Renal cortex interstitium (tissue), 11 donors: ENCODE measurements around the gene EPN2. TPM values are rescaled to one million over a fixed set of nuclear protein-coding genes. Genes with fewer than 3 reads are reported as not detected.

ENCODE experiments used
- DNase-seq, 11 donors: peaks; one replicate each; pipeline ENCODE4 v3.0.0-alpha.2; 2013; ENCODE audit warnings: low read depth in 9 of 11, low spot score in 4 of 11; ENCODE audit errors: extremely low read depth in 1 of 11
- polyA plus RNA-seq, 3 donors: library from polyadenylated mRNA; unstranded; fragments of 120-200 nt; gene quantifications; one replicate each; pipeline ENCODE4 v1.2.1, GENCODE V29; 2013; ENCODE audit not compliant: insufficient read length in 3 of 3

Gene EPN2
- polyA plus RNA-seq, 3 donors = 45.8 to 52.2 (median 48.6) TPM

- DNase-seq = no peak
These were observed 41.6 kb downstream of the EPN2 start for GRCh38 chr17:19278729-19279128.

GRCh38 chr17:19281161-19281560 lies 44.0 kb downstream of the EPN2 start:
- no peak for DNase-seq

- no peak for DNase-seq
These were observed 47.1 kb downstream of the EPN2 start for GRCh38 chr17:19284005-19284959.

DNA sequence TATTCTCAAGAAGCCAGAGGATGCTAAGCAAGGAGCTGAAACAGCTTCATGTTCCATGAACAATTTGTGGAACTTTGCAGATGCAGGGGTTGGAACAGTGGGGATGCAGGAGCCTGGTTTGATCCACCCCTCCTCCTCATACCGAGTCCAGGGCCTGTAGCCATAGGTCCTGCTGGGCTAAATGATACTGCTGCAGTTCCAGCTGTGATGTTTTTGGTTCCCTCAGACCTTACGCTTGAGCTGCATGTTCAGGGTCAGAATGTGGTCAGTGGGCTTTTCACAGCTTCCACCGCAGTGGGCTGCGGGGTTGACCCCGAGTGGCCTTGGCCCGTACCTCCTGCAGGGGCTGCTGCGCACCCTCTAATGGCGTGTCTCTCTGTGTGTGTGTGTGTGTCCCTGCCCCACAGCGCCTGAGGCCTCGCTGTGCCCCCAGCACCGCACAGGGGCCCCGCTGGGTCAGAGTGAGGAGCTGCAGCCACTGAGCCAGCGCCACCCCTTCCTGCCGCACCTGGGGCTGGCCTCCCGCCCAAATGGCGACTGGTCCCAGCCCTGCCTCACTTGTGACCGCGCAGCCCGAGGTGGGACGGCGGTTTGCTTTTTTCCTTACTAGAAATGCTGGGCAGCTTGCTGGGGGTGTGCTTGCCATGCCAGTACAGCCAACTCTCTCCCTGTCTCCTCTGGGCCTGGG lies 48.2 kb downstream of the EPN2 start:
- DNase-seq = no peak

DNA sequence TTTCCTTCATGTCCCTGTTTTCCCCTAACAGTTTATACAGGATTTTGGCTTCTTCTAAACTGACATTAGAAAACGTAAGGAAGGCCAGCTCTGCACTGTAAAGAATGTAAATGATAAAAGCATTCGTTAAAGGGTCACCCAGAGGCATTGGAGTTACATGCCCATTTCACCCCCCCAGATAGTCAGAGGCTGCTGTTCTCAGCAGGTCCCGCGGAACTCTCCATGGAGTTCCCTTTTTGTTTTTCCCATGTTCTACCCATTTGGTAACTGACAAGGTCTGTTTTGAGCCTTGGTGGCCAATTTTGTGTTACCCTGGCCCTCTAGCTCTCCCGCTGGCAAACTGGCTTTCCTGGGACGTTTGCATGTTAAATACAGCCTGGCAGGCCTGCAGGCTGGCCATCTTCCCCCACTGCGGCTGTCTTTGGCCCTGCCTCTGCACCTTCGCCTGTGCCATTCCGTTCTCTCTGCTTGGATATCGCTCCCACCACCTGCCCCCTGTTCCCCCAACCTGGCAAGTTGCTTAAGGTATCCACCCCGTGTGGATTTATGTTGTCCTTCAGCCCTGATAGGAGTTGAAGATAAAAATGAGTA lies 49.7 kb downstream of the EPN2 start:
- no peak for DNase-seq

GRCh38 chr17:19287651-19288050 lies 50.5 kb downstream of the EPN2 start:
- no peak for DNase-seq

- DNase-seq = peak in 4 of 11 donors; percentile 15 to 48 (median 46)
These were observed 51.3 kb downstream of the EPN2 start for GRCh38 chr17:19288453-19288852.

DNA sequence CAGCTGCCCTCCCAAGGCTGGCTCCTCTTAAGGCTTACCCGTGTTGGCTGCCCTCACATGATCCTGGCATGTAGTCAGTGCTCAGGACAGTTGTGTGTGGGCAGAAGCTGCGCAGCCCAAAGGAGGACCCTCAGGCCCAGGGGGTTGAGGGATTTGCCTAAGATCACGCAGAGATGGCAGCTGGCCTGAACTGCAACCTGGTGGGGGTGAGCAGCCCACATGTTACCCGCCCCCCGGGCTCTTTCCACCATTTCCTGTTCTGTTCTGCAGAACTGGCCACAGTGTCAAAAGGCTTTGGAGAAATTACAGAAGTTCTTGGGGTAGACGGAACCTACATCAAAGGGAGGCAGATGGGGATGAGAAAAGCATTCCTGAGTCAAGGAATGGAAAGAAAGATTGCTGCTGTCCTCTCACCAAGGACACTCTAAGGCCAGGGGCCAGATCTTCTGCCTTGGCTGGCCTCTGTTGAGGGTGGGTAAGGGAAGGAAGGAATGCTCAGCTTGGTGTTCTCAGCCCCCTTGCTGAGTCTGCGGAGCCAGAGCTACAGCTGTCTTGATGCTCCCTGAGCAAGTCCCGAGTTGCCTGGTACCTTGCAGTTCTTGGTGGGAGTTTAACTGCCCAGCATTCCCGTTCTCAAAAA lies 53.0 kb downstream of the EPN2 start:
- no peak for DNase-seq

DNA sequence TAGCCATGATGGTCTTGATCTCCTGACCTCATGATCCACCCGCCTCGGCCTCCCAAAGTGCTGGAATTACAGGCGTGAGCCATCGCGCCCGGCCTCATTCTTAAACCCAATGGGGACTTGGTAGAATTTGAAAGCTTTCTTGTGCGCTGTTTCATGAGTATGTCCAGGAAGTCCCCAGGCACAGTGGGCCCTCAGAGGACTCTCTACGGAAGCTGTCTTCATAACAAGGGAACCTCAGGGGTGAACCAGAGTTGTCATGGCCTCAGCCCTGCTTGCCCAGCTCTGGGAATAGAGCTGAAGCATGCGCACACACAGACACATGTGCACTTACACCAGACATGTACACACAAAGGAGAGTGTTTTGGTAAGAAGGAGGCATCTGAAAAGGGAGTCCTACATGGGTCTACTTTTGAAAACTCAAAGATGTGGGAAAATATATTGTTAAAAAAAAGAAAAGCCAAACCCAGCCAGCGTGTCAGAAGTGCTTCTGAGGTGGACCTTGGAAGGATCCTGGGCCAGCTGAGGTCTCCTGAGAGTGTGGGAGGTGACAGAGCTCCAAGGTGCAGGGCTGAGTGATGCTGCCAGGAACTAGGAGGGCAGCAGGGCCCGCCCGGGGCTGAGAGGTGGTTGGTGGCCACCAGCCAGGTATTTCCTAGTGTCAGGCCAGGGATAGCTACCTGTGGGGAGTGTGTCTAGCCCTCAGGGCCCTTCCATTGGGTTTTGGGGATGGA lies 54.6 kb downstream of the EPN2 start:
- DNase-seq = no peak

DNA sequence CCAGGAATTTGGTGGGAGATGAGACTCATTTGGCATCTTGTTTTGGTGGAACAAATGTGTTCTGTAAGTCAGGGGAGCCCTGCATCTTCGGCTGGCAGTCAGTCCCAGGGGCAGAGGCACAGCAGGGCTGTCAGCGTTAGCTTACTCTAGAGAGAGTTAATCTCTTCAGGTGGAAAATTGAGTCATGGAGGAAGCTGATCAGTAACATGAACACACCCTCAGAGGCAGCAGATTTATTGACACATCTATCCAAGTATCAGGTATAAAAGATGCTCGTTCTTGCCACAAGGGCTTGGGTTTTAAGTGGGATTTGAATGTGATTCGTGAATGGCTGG lies 55.2 kb downstream of the EPN2 start:
- DNase-seq = no peak

DNA sequence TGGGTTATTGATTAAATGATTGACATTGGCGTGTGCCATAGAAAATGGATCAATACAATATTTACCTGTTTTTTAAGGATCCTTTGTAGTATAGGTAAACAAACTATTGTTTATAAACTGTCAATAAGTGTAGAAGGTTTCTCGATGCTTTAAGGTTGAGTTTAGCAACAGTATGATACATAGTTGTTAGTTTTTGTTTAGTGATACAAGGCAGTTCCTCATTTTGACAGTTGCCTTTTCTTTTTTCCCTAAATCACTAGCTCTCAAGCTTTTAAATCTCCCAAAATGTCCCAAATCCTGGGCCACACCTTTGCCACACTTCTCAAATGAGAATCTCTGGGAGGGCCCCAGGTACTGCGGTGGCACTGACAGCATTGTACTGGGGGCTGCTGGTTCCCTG lies 57.3 kb downstream of the EPN2 start:
- DNase-seq = no peak

DNA sequence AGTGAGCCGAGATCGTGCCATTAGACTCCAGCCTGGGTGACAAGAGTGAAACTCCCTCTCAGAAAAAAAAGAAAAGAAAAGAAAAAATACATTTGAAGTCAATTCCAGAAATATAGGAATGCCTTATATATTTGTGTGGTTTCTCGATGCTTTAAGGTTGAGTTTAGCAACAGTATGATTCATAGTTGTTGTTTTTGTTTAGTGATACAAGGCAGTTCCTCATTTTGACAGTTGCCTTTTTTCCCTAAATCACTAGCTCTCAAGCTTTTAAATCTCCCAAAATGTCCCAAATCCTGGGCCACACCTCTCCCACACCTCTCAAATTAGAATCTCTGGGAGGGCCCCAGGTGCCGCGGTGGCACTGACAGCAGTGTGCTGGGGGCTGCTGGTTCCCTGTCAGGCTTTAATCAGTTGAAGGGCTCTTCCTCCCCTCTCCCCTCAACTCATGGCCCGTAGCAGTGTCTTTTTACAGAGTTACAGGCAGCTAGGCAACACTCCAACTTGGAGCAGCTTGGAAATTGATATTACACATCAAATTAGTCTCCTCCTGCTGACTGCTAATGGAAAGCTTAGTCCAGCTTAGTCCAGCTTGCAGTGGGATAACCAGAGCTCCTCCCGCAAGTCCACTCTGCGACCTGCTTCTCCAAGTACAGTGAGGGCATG lies 58.4 kb downstream of the EPN2 start:
- DNase-seq = peak in 7 of 11 donors; percentile 13 to 59 (median 35)

DNA sequence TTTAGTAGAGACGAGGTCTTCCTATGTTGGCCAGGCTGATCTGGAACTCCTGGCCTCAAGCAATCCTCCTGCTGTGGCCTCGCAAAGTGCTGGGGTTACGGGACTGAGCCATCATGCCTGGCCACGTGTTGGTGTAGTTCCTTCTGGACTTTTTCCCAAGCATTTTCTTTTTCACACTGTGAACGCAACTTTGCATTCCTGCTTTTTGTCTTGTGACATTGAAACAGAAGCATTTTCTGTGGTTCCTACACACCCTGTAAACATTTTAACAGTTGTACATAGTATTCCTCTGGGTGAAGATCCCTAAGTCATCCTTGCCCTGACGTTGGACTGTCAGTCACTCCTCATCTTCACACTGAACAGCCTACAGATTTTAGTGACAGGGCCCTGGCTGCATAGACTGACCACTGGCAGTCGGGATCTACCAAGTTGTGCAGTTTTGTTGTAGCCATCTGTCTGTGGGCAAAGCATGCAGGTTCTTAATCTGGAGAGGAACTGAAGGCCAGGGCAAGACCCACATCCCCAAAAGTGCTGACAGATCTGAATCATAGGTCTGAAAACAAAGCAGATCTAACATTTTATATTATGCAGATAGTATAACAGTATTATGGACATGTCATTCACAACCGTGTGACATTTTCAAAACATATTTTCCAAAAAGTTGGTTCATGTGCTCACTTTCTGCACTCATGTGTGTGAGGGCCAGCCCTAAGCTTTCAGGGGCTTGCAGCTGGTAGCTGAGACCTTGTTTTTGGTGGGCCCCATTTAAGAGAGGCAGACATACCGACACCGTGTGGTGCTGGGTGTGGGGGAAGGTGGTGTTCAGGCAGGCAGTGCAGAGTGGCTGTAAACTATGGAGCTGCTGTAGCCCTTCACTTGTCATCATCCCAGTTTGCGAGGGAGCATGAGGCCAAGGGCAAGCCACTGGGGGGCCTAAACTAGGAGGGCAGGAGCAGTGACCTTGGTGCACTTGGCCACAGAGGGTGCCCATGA lies 59.9 kb downstream of the EPN2 start:
- DNase-seq = no peak

DNA sequence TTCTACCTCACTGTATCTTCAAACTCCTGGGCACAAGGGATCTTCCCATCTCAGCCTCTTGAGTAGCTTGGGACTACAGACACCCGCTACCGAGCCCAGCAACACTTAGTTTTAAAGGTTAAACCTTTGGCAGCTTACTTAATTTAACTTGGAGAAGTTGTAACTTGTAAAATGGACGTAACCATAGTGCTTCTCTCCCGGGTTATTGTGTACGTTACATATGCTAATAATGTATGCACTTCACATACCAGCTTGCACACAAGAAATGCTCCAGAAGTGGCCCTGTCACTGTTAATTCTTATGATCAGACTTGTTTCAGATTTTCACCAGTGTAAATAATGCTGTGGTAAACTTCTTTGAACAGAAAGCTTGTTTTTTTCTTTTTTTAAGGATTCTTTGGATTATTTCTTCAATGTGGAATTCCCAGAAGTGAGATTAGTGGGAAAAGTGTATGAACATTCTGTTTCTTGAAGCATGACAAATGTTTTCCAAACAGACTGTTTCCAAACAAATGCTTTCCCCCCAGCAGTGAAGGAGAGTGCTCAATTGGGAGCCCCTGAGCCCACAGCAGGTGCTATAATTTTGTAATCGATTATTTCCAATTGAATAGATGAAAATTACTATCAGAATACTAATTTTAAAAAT lies 61.5 kb downstream of the EPN2 start:
- no peak for DNase-seq

DNA sequence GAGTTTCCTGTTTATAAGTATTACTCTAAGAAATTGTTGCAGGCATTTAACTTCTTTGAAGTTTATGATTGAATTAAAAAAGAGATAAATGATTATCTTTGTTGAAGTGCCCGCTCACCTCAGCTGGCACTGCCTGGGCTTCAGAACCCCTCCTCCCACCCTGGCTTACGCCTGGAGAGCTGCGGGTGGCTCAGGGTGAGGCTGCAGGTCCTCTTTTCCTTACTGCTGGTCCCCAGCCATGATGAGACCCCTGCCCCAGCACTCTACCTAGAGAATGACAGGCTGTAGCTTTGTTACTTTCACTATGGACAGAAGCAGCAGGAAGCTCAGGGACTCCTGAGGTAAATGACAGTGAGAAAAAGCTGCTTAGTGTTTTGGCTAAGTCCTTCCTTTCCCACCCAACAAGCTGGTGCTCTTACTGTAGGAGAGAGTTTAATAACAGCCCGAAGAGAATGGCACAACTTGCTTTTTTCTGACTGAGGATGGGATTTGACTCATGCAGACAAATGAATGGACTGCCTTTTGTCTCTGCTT lies 62.1 kb downstream of the EPN2 start:
- DNase-seq = no peak

DNA sequence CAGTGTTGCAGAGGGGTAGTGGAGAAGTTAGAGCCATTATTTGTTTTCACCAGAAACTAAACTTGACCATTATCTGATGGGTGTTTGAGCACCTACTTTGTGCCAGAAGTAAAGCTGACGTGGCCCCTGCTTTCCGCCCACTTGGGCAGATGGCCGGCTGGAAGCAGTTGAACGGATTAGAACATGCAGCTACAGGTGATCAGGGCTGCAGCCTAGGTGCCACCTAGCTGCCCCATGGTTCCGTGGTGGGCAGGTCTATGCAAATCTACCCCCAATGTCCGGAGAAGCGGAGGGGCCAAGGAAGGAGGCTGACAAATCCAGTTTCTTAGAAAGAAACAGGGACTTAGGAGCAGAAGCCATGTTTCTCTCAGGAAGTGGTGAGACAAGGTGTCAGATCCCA lies 62.7 kb downstream of the EPN2 start:
- no peak for DNase-seq
